ENCODE measurements around the gene UBE2E2.

The UBE2E2 gene

GRCh38 chr3:23288286-23288685 lies 85.2 kb downstream of the UBE2E2 start:
- DNase-seq, result no peak

DNA sequence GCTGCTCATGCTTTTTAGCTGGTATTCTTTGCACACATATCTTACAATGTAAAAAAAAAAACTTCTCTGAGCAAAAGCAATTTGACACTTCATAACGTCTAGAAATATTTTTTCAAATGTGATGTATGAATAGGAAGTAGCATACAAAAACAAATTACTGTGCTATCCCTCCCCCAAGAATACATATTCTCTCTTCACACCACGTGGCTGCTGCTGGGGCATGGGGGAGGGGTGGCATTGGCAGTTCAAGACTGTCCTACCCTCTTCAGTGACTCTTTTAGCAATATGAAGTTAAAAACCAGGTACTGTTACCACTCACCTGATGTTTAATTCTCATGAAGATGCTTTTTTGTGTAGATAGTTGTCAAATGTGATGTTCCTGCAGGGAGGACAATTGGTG lies 85.6 kb downstream of the UBE2E2 start:
- no peak for DNase-seq

DNA sequence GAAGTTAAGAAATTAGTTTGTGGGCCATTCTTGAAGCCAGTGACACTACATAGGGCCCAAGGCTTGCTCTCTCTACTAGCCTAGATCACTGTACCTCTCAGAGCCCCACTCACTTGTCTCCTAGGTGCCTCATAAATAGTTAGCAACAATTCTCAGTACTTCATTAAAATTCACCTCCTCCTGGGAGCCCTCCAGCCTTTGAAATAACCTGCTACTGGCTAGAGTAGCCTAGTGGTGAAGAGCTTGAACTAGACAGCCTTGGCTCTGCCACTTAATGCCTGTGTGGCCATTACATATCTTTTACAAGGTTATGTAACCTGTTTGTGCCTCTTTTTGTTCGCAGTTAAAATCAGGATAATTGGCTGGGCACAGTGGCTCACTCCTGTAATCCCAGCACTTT lies 89.3 kb downstream of the UBE2E2 start:
- no peak for DNase-seq

DNA sequence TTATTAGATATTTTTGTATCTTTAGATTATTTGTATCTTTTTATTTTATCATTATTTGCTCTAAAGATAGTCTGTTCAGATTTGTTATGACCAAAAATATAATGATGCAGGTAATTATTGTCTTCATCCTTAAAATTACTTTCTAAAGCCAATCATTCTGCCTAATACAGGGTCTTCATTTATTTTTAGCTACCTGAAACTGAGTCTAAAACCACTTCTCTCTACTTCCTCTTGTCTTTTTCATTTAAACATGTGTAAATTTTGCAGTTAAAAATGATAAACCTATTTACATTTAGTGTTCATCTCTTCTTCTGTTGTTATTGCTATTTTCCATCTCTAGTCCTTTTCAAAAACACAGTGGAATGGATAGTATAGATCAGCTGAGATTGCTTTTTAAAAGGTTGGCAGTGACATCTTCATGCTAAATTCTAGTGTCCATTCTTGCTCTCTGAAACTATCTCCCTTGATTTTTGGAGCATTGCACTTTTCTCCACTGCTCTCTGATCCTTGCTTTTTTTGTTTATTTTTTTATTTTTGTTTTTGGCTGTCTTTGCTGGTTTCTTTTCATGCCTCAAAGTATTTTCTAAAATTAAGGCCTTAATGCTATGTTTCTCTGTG lies 91.8 kb downstream of the UBE2E2 start:
- no peak for DNase-seq

- DNase-seq, result no peak
Measured at GRCh38 chr3:23301819-23302218, 98.7 kb downstream of the UBE2E2 start.

DNA sequence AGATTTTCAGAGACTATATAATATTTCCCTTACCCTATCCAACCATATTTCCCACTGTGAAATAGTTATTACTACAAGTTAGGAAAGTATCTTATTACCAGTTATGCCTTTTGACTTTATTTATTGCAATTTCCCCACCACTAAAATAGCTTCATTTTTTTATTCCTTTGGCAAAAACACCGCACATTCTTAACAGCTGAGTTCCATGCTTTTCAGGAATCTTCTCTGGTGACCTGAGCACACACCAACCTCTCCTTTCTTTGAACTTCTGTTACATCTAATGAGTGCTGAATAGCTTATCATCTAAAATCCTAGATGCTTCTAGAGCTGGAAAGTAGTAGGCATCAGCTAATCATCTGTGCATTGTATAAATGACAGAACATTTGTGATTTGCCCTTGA lies 99.1 kb downstream of the UBE2E2 start:
- no peak for DNase-seq

DNA sequence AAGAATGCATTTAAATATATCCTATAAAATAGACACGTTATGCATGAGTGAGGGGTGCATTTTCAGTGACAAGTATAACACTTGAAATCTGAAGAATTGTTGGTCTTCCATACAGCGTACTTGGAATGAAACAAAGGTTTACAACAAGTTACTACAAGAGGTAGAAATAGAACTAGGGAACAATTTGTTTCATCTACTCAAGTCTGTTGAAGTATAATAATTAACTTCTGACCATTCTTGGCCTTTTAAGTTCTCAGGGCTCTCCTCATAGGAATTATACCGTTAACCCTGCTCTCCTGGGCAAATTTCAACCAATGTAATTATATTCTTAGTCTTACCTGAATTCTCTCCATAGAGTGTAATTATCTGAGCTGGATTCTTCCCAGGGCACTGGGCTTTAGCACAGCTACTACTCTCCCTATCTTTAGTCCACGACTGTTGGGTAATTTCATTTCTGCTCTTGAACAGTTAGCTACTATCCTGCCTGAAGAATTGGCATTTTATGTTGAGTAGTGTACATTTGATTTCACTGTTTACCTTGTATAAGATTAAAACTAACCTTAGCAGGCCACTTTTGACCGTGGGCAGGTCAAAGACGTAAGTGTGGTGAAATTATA lies 100.6 kb downstream of the UBE2E2 start:
- DNase-seq, result no peak

DNA sequence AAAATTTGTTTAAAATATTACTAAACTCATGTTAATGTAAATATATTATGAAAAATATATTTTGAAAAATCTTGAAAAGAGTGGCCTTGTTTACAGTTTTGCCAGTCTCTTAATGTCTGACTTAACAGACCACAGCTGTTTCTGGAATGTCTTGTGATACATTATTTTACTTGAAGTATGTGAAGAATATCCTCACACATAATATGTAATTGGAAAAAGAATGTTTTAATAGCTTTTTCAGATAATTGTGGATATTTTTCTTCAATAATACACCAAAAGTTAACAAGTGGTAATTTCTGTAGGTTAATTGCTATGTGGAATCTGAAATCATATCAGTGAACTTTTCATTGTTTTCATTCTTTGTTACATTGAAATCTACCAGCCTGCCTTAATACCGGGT lies 101.3 kb downstream of the UBE2E2 start:
- DNase-seq, result no peak

DNA sequence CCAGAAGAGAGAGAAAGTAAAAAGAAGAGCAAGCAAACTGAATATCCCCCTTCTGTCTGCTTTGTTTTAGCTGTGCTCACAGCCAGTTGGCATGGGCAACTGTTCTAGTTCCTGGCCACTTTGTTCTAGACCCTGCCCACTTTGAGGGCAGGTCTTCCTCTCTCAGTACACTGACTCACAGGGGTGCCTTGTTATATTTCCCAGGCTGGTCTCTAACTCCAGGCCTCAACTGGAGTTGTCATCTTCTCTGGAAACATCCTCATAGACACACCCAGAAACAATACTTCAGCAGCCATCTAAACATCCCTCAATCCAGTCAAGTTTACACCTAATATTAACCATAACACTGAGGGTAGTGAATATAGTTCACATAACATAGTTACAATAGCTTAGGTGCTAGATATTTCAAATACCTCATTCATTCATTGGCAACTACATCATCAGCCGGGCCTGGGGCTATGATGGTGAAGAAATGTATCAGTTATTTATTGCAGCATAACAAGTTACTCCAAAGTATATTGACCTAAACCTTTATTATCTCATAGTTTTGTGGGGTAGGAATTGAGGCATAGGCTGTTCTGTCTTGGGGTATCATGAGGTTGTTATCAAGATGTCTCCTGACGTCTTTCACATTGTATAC lies 106.0 kb downstream of the UBE2E2 start:
- DNase-seq, result no peak

- no peak for DNase-seq
Measured at GRCh38 chr3:23312866-23313265, 109.7 kb downstream of the UBE2E2 start.

- no peak for DNase-seq
Measured at GRCh38 chr3:23314981-23315762, 112.0 kb downstream of the UBE2E2 start.

DNA sequence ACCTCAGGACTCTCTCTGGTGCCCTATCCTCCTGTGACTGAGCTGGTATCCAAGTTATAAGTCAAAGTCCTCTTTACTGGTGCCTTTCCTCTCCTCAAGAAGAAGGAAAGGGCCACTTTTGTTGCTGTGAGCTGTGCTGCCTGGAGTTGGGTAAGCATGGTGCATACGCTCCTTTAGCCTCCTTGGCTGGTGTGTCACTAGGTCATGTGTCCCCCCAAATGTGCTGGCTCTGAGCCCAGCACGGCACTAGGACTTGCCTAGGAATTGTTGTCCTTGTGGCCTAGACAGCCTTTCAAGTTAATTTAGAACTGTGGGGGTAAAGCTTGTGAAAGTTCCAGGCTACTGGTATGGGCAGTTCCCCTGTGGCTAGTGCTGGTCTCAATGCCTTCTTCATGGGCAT lies 113.8 kb downstream of the UBE2E2 start:
- DNase-seq, result no peak

DNA sequence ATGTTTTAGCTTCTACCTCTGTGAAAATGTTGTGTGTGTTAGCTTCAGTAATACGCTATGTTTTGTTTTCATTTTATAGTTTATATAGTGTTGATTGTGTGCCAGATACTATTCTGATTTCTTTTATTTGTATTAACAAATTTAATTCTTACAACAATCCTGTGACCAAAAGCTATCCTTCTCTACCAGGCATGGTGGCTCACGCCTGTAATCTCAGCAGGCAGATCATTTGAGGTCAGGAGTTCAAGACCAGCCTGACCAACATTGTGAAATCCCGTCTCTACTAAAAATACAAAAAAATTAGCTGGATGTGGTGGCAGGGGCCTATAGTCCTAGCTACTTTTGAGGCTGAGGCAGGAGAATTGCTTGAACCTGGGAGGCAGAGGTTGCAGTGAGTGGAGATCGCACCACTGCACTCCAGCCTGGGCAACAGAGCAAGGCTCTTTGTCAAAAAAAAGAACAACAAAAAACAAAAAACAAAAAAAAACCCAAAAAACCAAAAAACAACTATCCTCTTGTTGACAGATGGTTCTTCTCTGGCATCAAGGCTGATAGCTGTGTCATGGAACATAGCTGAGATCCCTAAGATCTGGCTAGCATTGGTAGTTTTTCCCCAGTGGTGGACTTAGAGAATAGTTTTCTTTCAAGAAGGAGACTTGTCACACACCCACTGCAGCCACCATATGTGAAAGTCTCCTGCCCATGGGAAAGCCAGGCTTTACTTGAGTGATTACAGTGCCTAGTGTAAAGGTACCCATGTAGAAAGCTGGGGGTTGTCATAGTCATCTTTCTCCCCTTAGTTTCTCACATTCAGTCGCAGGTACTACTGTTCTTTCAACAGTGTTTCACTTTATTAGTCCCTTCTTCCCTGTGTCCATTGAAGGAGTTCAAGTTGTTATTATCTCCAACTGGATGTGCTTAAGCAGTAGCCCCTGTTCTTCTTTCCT lies 116.5 kb downstream of the UBE2E2 start:
- DNase-seq, result no peak

- no peak for DNase-seq
Measured at GRCh38 chr3:23320586-23321570, 117.8 kb downstream of the UBE2E2 start.

GRCh38 chr3:23324745-23325144 lies 121.6 kb downstream of the UBE2E2 start:
- no peak for DNase-seq

GRCh38 chr3:23325466-23326065 lies 122.4 kb downstream of the UBE2E2 start:
- DNase-seq, result no peak

DNA sequence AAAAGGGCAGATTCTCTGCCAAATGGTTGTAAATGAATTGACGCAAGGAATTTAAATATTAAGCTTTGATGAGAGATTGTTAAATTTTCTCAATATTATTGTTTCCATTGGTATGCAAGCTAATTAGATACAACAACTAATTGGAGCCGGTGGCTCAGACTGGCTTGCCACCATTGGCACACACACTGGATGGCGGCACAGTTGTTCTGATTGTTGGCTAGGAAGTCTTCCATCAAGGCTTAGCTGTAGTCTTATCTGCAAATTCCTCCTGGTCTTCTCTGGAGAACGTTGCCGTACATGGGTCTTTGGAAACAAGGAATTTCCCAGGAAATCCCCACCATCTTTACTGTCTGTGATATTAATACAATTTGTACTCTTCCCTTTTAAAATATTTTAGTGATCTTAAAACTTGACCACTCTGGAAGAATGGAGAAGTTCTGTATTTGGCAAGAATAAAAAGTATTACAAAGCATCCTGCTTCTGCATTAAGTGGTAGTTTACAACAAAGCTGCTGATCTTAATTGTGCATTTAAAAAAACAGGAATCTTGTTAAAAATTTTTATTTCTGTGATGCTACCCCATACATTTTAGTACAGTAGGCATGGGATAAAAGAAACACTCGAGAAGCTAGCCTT lies 126.5 kb downstream of the UBE2E2 start:
- no peak for DNase-seq

DNA sequence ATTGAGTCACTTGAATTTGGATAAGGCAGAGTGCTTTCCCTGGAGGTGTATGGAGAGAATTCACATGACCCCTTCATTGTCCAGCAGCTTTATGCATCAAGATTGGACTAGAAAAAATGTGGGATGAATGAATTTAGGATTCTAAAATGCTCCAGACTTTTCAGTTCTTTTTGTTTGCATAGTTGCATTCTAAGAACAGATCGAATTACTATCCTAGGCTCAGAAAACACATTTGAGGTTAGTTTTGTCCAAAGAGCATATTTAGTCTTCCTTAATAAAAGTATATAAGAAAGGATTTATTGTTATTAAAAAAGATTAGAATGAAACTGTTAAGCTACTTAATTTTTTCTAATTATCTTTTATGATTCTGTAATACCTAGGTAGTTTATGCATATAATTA lies 127.4 kb downstream of the UBE2E2 start:
- DNase-seq, result no peak

DNA sequence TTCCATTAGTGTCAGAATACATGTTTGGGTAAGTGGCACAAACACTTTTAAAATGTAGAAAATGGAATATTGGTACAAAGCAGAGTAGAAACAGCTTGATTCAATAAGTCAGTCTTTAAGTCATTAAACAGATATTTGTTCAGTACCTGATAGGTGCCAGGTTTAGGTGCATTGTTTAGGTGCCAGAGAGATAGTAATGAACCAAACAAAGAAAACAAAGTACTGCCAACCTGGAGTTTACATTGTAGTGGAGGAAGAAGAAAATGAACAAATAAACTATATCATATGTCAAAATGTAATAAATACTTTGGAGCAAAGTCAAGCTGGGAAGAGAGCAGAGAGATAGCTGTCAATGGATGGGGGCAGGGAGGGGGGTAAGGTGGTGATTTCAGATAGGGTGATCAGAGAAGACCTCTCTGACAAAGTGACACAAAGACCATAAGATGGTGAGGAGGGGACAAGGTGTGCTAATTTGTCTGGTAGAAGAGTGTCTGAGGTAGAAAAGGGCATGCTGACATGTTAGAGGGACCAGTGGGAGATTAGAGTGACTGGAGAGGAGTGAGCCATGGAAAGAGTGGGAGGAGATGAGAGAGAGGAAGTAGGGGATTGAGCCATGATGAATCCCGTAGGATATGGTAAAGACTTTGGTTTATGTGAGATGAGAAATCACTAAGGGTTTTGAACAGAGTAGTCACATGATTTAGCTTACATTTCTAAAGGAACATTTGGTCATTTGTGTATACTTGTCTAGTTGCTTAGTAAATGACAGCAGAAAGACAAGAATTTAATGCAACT lies 128.2 kb downstream of the UBE2E2 start:
- DNase-seq, result no peak

DNA sequence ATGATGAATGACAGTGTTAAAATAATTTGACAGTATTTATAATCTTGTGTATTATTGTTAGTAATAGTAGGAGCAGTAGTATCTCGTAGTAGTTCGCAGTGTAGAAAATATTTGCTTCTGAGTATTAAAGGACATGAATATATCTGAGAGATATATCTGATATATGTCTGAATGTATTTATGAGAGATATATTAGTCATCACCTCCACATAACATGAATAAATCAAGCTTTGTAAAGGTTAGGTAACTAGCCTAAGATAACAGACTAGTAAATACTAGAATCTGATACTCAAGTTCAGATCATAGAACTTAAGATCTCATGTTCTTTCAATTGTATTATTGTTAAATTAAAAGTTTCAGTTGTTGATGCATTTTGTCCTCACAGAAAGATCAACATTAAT lies 130.5 kb downstream of the UBE2E2 start:
- DNase-seq, result no peak

Data from activated CD4-positive, alpha-beta T cell treated with anti-CD3 and anti-CD28 coated beads, Interleukin-2, amount 50 U/mL, for 48 hours (primary cell).